Neural cell (in vitro differentiated cells): Measurements from ENCODE around the gene MRPL34. TPM values are rescaled to one million over a fixed set of nuclear protein-coding genes. Genes with fewer than 3 reads are reported as not detected.

ENCODE experiments used
- H2AFZ ChIP-seq: fragments of 200-600, 300-800 bp; sonication (generic), shearing (Covaris generic); 2 replicates; pipeline ENCODE4 v1.6.0; 2014; ENCODE audit warnings: low read depth, mild to moderate bottlenecking, antibody characterized with exemption, low read length, moderate library complexity
- H3F3A ChIP-seq: fragments of 200-600 bp; shearing (Covaris generic); 2 replicates; pipeline ENCODE4 v1.6.1; 2016; ENCODE audit warnings: mild to moderate bottlenecking, moderate library complexity, mixed read lengths, antibody characterized with exemption, low read length; ENCODE audit not compliant: insufficient read depth, poor library complexity, severe bottlenecking
- H3K27ac ChIP-seq: fragments of 200-600, 300-800 bp; sonication (generic), shearing (Covaris generic); 2 replicates; pipeline ENCODE4 v1.5.1; 2014; ENCODE audit warnings: mild to moderate bottlenecking, low read length, moderate library complexity
- H3K27me3 ChIP-seq: fragments of 300-800, 200-600 bp; sonication (generic), shearing (Covaris generic); 2 replicates; pipeline ENCODE4 v1.6.0; 2014; ENCODE audit warnings: mild to moderate bottlenecking, low read depth, low read length, moderate library complexity; ENCODE audit not compliant: insufficient read depth
- H3K36me3 ChIP-seq: fragments of 300-800, 200-600 bp; sonication (generic), shearing (Covaris generic); 2 replicates; pipeline ENCODE4 v1.5.1; 2014; ENCODE audit warnings: mild to moderate bottlenecking, antibody characterized with exemption, low read length, moderate library complexity; ENCODE audit not compliant: insufficient read depth
- H3K4me2 ChIP-seq: fragments of 300-800, 200-600 bp; sonication (generic), shearing (Covaris generic); 2 replicates; pipeline ENCODE4 v1.6.0; 2014; ENCODE audit warnings: mild to moderate bottlenecking, low read length
- H3K4me3 ChIP-seq: fragments of 300-800, 200-600 bp; sonication (generic), shearing (Covaris generic); 2 replicates; pipeline ENCODE4 v1.5.1; 2014; ENCODE audit warnings: mild to moderate bottlenecking, low read length, moderate library complexity
- H3K79me2 ChIP-seq: fragments of 200-600 bp; shearing (Covaris generic); replicated peaks from 2 replicates; pipeline ENCODE4 v1.6.0; 2014; ENCODE audit warnings: mild to moderate bottlenecking, low read length, moderate library complexity; ENCODE audit not compliant: insufficient read depth
- H3K9ac ChIP-seq: fragments of 300-800, 200-600 bp; sonication (generic), shearing (Covaris generic); 2 replicates; pipeline ENCODE4 v1.6.1; 2016; ENCODE audit warnings: mild to moderate bottlenecking, low read length, mixed read lengths
- H3K9me2 ChIP-seq: fragments of 200-600 bp; shearing (Covaris generic); 2 replicates; pipeline ENCODE4 v1.6.1; 2016; ENCODE audit warnings: mild to moderate bottlenecking, low read length, mixed read lengths; ENCODE audit not compliant: insufficient read depth
- H3K9me3 ChIP-seq: fragments of 200-600, 300-800 bp; sonication (generic), shearing (Covaris generic); 2 replicates; pipeline ENCODE4 v1.6.1; 2016; ENCODE audit warnings: mild to moderate bottlenecking, mixed run types, low read length, moderate library complexity, mixed read lengths
- H4K20me1 ChIP-seq: fragments of 200-600 bp; shearing (Covaris generic); 2 replicates; pipeline ENCODE4 v1.6.1; 2016; ENCODE audit warnings: mild to moderate bottlenecking, mixed run types; ENCODE audit not compliant: insufficient read depth
- CTCF ChIP-seq: fragments of 450-650 bp; IDR thresholded peaks from 2 replicates; pipeline ENCODE4 v1.5.1; 2014; ENCODE audit warnings: antibody characterized with exemption, mild to moderate bottlenecking, moderate library complexity; ENCODE audit not compliant: poor library complexity, severe bottlenecking
- EP300 ChIP-seq: fragments of 450-650 bp; conservative IDR thresholded peaks from 2 replicates; pipeline ENCODE4 v1.6.1; 2014; ENCODE audit warnings: antibody characterized with exemption, mild to moderate bottlenecking, moderate library complexity; ENCODE audit not compliant: poor library complexity, severe bottlenecking
- MXI1 ChIP-seq: fragments of 450-650 bp; conservative IDR thresholded peaks from 2 replicates; pipeline ENCODE4 v1.6.1; 2014; ENCODE audit warnings: antibody characterized with exemption, mild to moderate bottlenecking; ENCODE audit not compliant: poor library complexity, severe bottlenecking
- REST ChIP-seq: IDR thresholded peaks from 2 replicates; pipeline ENCODE4 v1.6.1; 2012; ENCODE audit warnings: borderline replicate concordance
- SMC3 ChIP-seq: fragments of 450-650 bp; conservative IDR thresholded peaks from 2 replicates; pipeline ENCODE4 v1.6.1; 2014; ENCODE audit warnings: antibody characterized with exemption, mild to moderate bottlenecking, moderate library complexity; ENCODE audit not compliant: poor library complexity
- TAF1 ChIP-seq: IDR thresholded peaks from 2 replicates; pipeline ENCODE4 v1.6.1; 2012; ENCODE audit warnings: low read depth
- polyA plus RNA-seq: library from polyadenylated mRNA; depleted of rRNA; stranded (reverse); fragments of >200 nt; gene quantifications from 2 replicates; pipeline ENCODE4 v1.2.3, GENCODE V29; 2014

MRPL34 gene
- polyA plus RNA-seq, 1 donor from 2014 or later: 61.7 TPM

- Histone ChIP-seq H3K9me2 (no peaks in the 10 kb centered on the region), H3K9me3 (no peaks in the 10 kb centered on the region), H3K79me2 (no peaks in the 10 kb centered on the region), H3F3A (no peaks in the 10 kb centered on the region), H3K36me3 (no peaks in the 10 kb centered on the region), H3K27ac (no peak overlapping the region), H3K4me3 (no peak overlapping the region), H3K27me3 (no peaks in the 10 kb centered on the region), H3K4me2 (no peak overlapping the region), H4K20me1 (no peaks in the 10 kb centered on the region), H2AFZ (no peak overlapping the region), H3K9ac (no peak overlapping the region)
- no peak for TF ChIP-seq SMC3
- TF ChIP-seq TAF1: no peak
- no peak for TF ChIP-seq REST
Measured at GRCh38 chr19:17327068-17327653, 21.5 kb downstream of the MRPL34 start.

- Histone ChIP-seq H3K27ac (no peak overlapping the region), H3F3A (no peaks in the 10 kb centered on the region), H3K36me3 (no peaks in the 10 kb centered on the region), H2AFZ (no peak overlapping the region), H3K9ac (no peak overlapping the region), H3K9me3 (no peaks in the 10 kb centered on the region), H3K79me2 (no peaks in the 10 kb centered on the region), H3K9me2 (no peaks in the 10 kb centered on the region), H3K4me3 (no peak overlapping the region), H3K27me3 (no peaks in the 10 kb centered on the region), H4K20me1 (no peaks in the 10 kb centered on the region), H3K4me2 (no peak overlapping the region)
- TF ChIP-seq EP300 (no peak), MXI1 (no peak)
Measured at GRCh38 chr19:17327654-17328516, 22.2 kb downstream of the MRPL34 start.

GRCh38 chr19:17328517-17329365, 23.1 kb downstream of the MRPL34 start:
- no peak for TF ChIP-seq REST
- TF ChIP-seq EP300: no peak
- no peak for TF ChIP-seq MXI1
- no peak for TF ChIP-seq SMC3
- no peak for TF ChIP-seq TAF1
- no peak for TF ChIP-seq CTCF
- H3F3A ChIP-seq: no peaks in the 10 kb centered on the region
- no peaks in the 10 kb centered on the region for H3K9me2 ChIP-seq
- no peaks in the 10 kb centered on the region for H3K27me3 ChIP-seq
- H3K9me3 ChIP-seq: no peaks in the 10 kb centered on the region
- H3K79me2 ChIP-seq: peaks cover 1% of the 10 kb centered on the region
- H3K9ac ChIP-seq: no peak overlapping the region
- H4K20me1 ChIP-seq: no peaks in the 10 kb centered on the region
- H3K36me3 ChIP-seq: no peaks in the 10 kb centered on the region
- H3K4me3 ChIP-seq: no peak overlapping the region
- no peak overlapping the region for H3K27ac ChIP-seq
- H3K4me2 ChIP-seq: no peak overlapping the region
- H2AFZ ChIP-seq: no peak overlapping the region
